ENCODE measurements around the gene ZNF121.
"Not testable (repeated sequence)": the region's sequence is repeated elsewhere in the genome, so short reads cannot be mapped to it uniquely, and the experiment has no call there.

ZNF121 gene

DNA sequence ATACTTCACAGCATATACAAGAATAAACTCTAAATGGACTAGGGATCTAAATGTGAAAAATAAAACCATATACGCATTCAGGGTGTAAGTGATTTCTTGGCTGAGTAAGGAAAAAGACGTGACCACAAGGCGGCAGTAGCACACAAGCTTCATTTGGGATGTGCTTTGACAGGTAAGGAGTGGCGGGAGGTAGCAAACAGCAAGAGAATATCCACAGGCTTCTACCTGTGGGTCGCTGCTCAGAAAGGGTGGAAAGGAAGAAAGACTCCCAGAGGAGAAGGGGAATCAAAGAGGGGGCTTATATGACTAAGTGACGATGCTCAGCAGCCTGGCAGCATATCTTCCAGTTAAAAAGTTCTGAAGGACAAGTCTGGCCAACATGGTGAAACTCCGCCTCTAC, 2.5 kb upstream of the ZNF121 start:
- ATAC-seq (ENCODE audit: low read depth) (peak; percentile 77), DNase-seq (ENCODE audit: low spot score) (no peak)
- Histone ChIP-seq H3K9me3 (ENCODE audit: severe bottlenecking) (no peaks in the 10 kb centered on the region), H3K4me1 (ENCODE audit: insufficient read depth, poor library complexity, severe bottlenecking) (no peaks in the 10 kb centered on the region), H3K4me3 (ENCODE audit: severe bottlenecking) (no peak overlapping the region), H3K27ac (ENCODE audit: poor library complexity, severe bottlenecking) (no peak overlapping the region), H3K36me3 (ENCODE audit: low read depth) (peaks cover 9% of the 10 kb centered on the region), H3K27me3 (ENCODE audit: insufficient read depth, poor library complexity, severe bottlenecking) (no peaks in the 10 kb centered on the region)
- TF ChIP-seq CTCF (IDR thresholded peaks at IDR 0.05; ENCODE audit: poor library complexity, severe bottlenecking): peak; percentile 95

GRCh38 chr19:9582081-9582725, 2.1 kb downstream of the ZNF121 start:
- not testable (repeated sequence) for H3K27ac ChIP-seq (ENCODE audit: poor library complexity, severe bottlenecking); H3K27me3 ChIP-seq (ENCODE audit: insufficient read depth, poor library complexity, severe bottlenecking); H3K4me3 ChIP-seq (ENCODE audit: severe bottlenecking); H3K4me1 ChIP-seq (ENCODE audit: insufficient read depth, poor library complexity, severe bottlenecking); DNase-seq (ENCODE audit: low spot score); ATAC-seq (ENCODE audit: low read depth)
- Histone ChIP-seq H3K9me3 (ENCODE audit: severe bottlenecking) (peaks cover 20% of the 10 kb centered on the region), H3K36me3 (ENCODE audit: low read depth) (peaks cover 53% of the 10 kb centered on the region)

- no peak for DNase-seq (ENCODE audit: low spot score)
- H3K36me3 ChIP-seq (ENCODE audit: low read depth): peaks cover 67% of the 10 kb centered on the region
- TF ChIP-seq CTCF (IDR thresholded peaks at IDR 0.05; ENCODE audit: poor library complexity, severe bottlenecking): no peak
- no peaks in the 10 kb centered on the region for H3K27me3 ChIP-seq (ENCODE audit: insufficient read depth, poor library complexity, severe bottlenecking)
- peaks cover 34% of the 10 kb centered on the region for H3K9me3 ChIP-seq (ENCODE audit: severe bottlenecking)
- H3K4me3 ChIP-seq (ENCODE audit: severe bottlenecking): no peak overlapping the region
- no peak overlapping the region for H3K27ac ChIP-seq (ENCODE audit: poor library complexity, severe bottlenecking)
- H3K4me1 ChIP-seq (ENCODE audit: insufficient read depth, poor library complexity, severe bottlenecking): no peaks in the 10 kb centered on the region
- no peak for ATAC-seq (ENCODE audit: low read depth)
These were observed 3.6 kb downstream of the ZNF121 start for GRCh38 chr19:9580728-9581127.

DNA sequence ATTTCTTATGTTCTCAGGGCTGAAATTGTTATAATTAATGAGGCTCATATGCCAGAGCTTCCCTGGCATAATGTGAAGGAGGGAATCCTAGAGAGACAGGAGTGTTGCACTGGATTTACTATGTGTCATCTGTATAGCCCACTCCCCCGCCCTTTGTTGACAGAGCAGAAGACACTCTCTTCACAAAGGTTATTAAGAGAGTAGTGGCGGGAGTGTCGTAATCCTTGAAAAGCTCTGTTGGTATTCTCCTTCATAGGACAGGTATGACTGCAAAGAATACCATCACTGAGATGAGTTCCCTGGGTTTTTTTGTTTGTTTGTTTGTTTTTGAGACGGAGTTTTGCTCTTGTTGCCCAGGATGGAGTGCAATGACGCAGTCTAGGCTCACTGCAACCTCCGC, 14.0 kb downstream of the ZNF121 start:
- Histone ChIP-seq H3K27ac (ENCODE audit: poor library complexity, severe bottlenecking) (no peak overlapping the region), H3K4me3 (ENCODE audit: severe bottlenecking) (no peak overlapping the region), H3K9me3 (ENCODE audit: severe bottlenecking) (peaks cover 61% of the 10 kb centered on the region), H3K36me3 (ENCODE audit: low read depth) (peaks cover 96% of the 10 kb centered on the region), H3K4me1 (ENCODE audit: insufficient read depth, poor library complexity, severe bottlenecking) (no peaks in the 10 kb centered on the region), H3K27me3 (ENCODE audit: insufficient read depth, poor library complexity, severe bottlenecking) (no peaks in the 10 kb centered on the region)
- DNase-seq (ENCODE audit: low spot score): no peak
- TF ChIP-seq CTCF (IDR thresholded peaks at IDR 0.05; ENCODE audit: poor library complexity, severe bottlenecking): no peak
- no peak for ATAC-seq (ENCODE audit: low read depth)

GRCh38 chr19:9566729-9567128, 17.6 kb downstream of the ZNF121 start:
- H3K27me3 ChIP-seq (ENCODE audit: insufficient read depth, poor library complexity, severe bottlenecking): no peaks in the 10 kb centered on the region
- H3K4me3 ChIP-seq (ENCODE audit: severe bottlenecking): no peak overlapping the region
- H3K4me1 ChIP-seq (ENCODE audit: insufficient read depth, poor library complexity, severe bottlenecking): no peaks in the 10 kb centered on the region
- DNase-seq (ENCODE audit: low spot score) (no peak), ATAC-seq (ENCODE audit: low read depth) (no peak)
- no peak overlapping the region for H3K27ac ChIP-seq (ENCODE audit: poor library complexity, severe bottlenecking)
- H3K36me3 ChIP-seq (ENCODE audit: low read depth): peaks cover 97% of the 10 kb centered on the region
- H3K9me3 ChIP-seq (ENCODE audit: severe bottlenecking): peaks cover 63% of the 10 kb centered on the region
- TF ChIP-seq CTCF (IDR thresholded peaks at IDR 0.05; ENCODE audit: poor library complexity, severe bottlenecking): no peak
